Astrocyte (in vitro differentiated cells and primary cell): ENCODE measurements around the gene DNTT. TPM values are rescaled to one million over a fixed set of nuclear protein-coding genes. Genes with fewer than 3 reads are reported as not detected.

Experiments
- DNase-seq: peaks from one replicate; pipeline ENCODE4 v3.0.0-alpha.2; 2010; ENCODE audit warnings: low read depth
- FAIRE-seq: peaks from 2 replicates; lab custom pipeline; 2011; peaks lifted over from hg19 to GRCh38; lab: Jason Lieb, UNC
- H2AFZ ChIP-seq: 2 replicates; pipeline ENCODE4 v1.6.0; 2012; ENCODE audit warnings: low read depth, low read length, inconsistent platforms
- H3K27ac ChIP-seq: 2 replicates; pipeline ENCODE4 v1.5.1; 2011; ENCODE audit warnings: low read depth, low read length, inconsistent platforms
- H3K27me3 ChIP-seq: 2 replicates; pipeline ENCODE4 v1.6.0; 2011; ENCODE audit warnings: low read length, inconsistent platforms; ENCODE audit not compliant: insufficient read depth
- H3K36me3 ChIP-seq: 2 replicates; pipeline ENCODE4 v1.5.1; 2011; ENCODE audit warnings: low read length, inconsistent platforms; ENCODE audit not compliant: insufficient read depth
- H3K4me1 ChIP-seq: 2 replicates; pipeline ENCODE4 v1.5.1; 2011; ENCODE audit warnings: low read length, inconsistent platforms; ENCODE audit not compliant: insufficient read depth
- H3K4me2 ChIP-seq: 2 replicates; pipeline ENCODE4 v1.6.0; 2012; ENCODE audit warnings: low read length, inconsistent platforms
- H3K4me3 ChIP-seq: 2 replicates; pipeline ENCODE4 v1.5.1; 2011; ENCODE audit warnings: low read depth, mild to moderate bottlenecking, low read length, inconsistent platforms; ENCODE audit not compliant: insufficient read depth
- H3K79me2 ChIP-seq: 2 replicates; pipeline ENCODE4 v1.6.0; 2012; ENCODE audit warnings: mild to moderate bottlenecking, low read length, inconsistent platforms; ENCODE audit not compliant: insufficient read depth
- H3K9ac ChIP-seq: 2 replicates; pipeline ENCODE4 v1.6.0; 2012; ENCODE audit warnings: mild to moderate bottlenecking, low read length, inconsistent platforms
- H3K9me3 ChIP-seq: 2 replicates; pipeline ENCODE4 v1.5.1; 2012; ENCODE audit warnings: low read depth, mild to moderate bottlenecking, low read length, inconsistent platforms; ENCODE audit not compliant: insufficient read depth
- H4K20me1 ChIP-seq: 2 replicates; pipeline ENCODE4 v1.6.0; 2012; ENCODE audit warnings: low read length, inconsistent platforms; ENCODE audit not compliant: insufficient read depth
- H3K27ac Mint-ChIP-seq: one replicate; pipeline ENCODE4 v1.8.0; 2021; ENCODE audit warnings: mild to moderate bottlenecking, mixed read lengths; ENCODE audit not compliant: unreplicated experiment
- H3K27me3 Mint-ChIP-seq: one replicate; pipeline ENCODE4 v1.8.0; 2021; ENCODE audit warnings: low read depth, mixed read lengths; ENCODE audit not compliant: unreplicated experiment
- H3K36me3 Mint-ChIP-seq: one replicate; pipeline ENCODE4 v1.8.0; 2021; ENCODE audit warnings: low read depth, mixed read lengths; ENCODE audit not compliant: unreplicated experiment
- H3K4me1 Mint-ChIP-seq: one replicate; pipeline ENCODE4 v1.8.0; 2021; ENCODE audit warnings: low read depth, mixed read lengths; ENCODE audit not compliant: unreplicated experiment
- H3K4me3 Mint-ChIP-seq: one replicate; pipeline ENCODE4 v1.8.0; 2021; ENCODE audit warnings: mild to moderate bottlenecking, moderate library complexity, mixed read lengths; ENCODE audit not compliant: unreplicated experiment
- H3K9me3 Mint-ChIP-seq: one replicate; pipeline ENCODE4 v1.8.0; 2021; ENCODE audit warnings: mild to moderate bottlenecking, mixed read lengths; ENCODE audit not compliant: unreplicated experiment
- CTCF ChIP-seq: IDR thresholded peaks from 2 replicates; pipeline ENCODE4 v1.5.1; 2011; ENCODE audit warnings: low read depth, mild to moderate bottlenecking, inconsistent platforms, low read length, moderate library complexity; ENCODE audit not compliant: insufficient read depth
- EZH2 ChIP-seq: IDR thresholded peaks from 2 replicates; pipeline ENCODE4 v1.6.1; 2012; ENCODE audit warnings: mild to moderate bottlenecking, low read length, inconsistent platforms; ENCODE audit not compliant: insufficient read depth
- total RNA-seq: library from RNA; stranded (reverse); gene quantifications from 2 replicates; pipeline ENCODE4 v1.2.1, GENCODE V29; 2021

Gene DNTT
- total RNA-seq, 1 donor from 2014 or later = not detected

DNA sequence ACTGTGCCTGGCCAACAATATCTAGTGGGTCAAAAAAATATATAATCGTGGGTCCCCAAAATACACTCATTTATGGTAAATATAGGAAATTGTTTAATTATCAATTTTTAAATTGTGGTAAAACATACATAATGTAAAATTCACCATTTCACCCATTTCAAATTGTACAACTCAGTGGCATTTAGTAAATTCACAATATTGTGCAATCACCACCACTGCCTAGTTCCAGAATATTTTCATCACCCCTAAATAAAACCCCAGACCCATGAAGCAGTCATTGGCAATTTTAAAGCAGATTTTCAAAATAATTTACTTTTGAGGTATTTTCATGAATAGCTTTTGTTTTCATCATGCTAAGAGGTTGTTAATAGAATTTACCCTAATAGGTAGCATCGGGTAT lies 43.1 kb upstream of the DNTT start:
- H3K27me3 Mint-ChIP-seq = peaks cover 6% of the 10 kb centered on the region

GRCh38 chr10:96261930-96262329 lies 42.3 kb upstream of the DNTT start:
- Mint-ChIP-seq H3K27me3 (peaks cover 6% of the 10 kb centered on the region), H3K27ac (no peak overlapping the region), H3K36me3 (no peaks in the 10 kb centered on the region), H3K9me3 (no peaks in the 10 kb centered on the region), H3K4me1 (peaks cover 2% of the 10 kb centered on the region), H3K4me3 (no peak overlapping the region)
- Histone ChIP-seq H3K4me1 (no peaks in the 10 kb centered on the region), H4K20me1 (no peaks in the 10 kb centered on the region), H3K27ac (no peak overlapping the region), H3K9me3 (no peaks in the 10 kb centered on the region), H3K9ac (no peak overlapping the region), H2AFZ (no peak overlapping the region), H3K79me2 (no peaks in the 10 kb centered on the region), H3K27me3 (no peaks in the 10 kb centered on the region), H3K4me3 (no peak overlapping the region), H3K36me3 (no peaks in the 10 kb centered on the region), H3K4me2 (no peak overlapping the region)
- TF ChIP-seq CTCF (no peak), EZH2 (no peak)
- FAIRE-seq (no peak), DNase-seq (no peak)

More for the DNA sequence above, 43.1 kb upstream of the DNTT start:
- H3K36me3 ChIP-seq = no peaks in the 10 kb centered on the region
- no peak for FAIRE-seq
- H3K79me2 ChIP-seq = no peaks in the 10 kb centered on the region
- H3K36me3 Mint-ChIP-seq = no peaks in the 10 kb centered on the region
- H2AFZ ChIP-seq = no peak overlapping the region
- H3K4me3 Mint-ChIP-seq = no peak overlapping the region
- no peak overlapping the region for H3K4me3 ChIP-seq
- no peak for TF ChIP-seq EZH2
- TF ChIP-seq CTCF = no peak
- no peaks in the 10 kb centered on the region for H3K4me1 ChIP-seq
- no peaks in the 10 kb centered on the region for H3K27me3 ChIP-seq
- H3K27ac ChIP-seq = no peak overlapping the region
- H3K9me3 ChIP-seq = no peaks in the 10 kb centered on the region
- DNase-seq = no peak
- H3K4me2 ChIP-seq = no peak overlapping the region
- H3K9me3 Mint-ChIP-seq = no peaks in the 10 kb centered on the region
- H3K27ac Mint-ChIP-seq = no peak overlapping the region
- H3K9ac ChIP-seq = no peak overlapping the region
- H3K4me1 Mint-ChIP-seq = peaks cover 2% of the 10 kb centered on the region
- H4K20me1 ChIP-seq = no peaks in the 10 kb centered on the region

GRCh38 chr10:96263176-96263575 lies 41.1 kb upstream of the DNTT start:
- H3K36me3 Mint-ChIP-seq = no peaks in the 10 kb centered on the region
- Histone ChIP-seq H3K4me1 (no peaks in the 10 kb centered on the region), H3K79me2 (no peaks in the 10 kb centered on the region), H3K27ac (no peak overlapping the region), H3K9ac (no peak overlapping the region), H2AFZ (no peak overlapping the region), H3K4me2 (no peak overlapping the region), H3K9me3 (no peaks in the 10 kb centered on the region), H3K4me3 (no peak overlapping the region), H3K27me3 (no peaks in the 10 kb centered on the region), H3K36me3 (no peaks in the 10 kb centered on the region), H4K20me1 (no peaks in the 10 kb centered on the region)
- FAIRE-seq (no peak), DNase-seq (no peak)
- peaks cover 6% of the 10 kb centered on the region for H3K27me3 Mint-ChIP-seq
- no peak overlapping the region for H3K4me3 Mint-ChIP-seq
- no peak for TF ChIP-seq EZH2
- TF ChIP-seq CTCF = no peak
- H3K4me1 Mint-ChIP-seq = peaks cover 5% of the 10 kb centered on the region
- H3K9me3 Mint-ChIP-seq = no peaks in the 10 kb centered on the region
- no peak overlapping the region for H3K27ac Mint-ChIP-seq
